ENCODE measurements around the gene BTBD9.

DNA sequence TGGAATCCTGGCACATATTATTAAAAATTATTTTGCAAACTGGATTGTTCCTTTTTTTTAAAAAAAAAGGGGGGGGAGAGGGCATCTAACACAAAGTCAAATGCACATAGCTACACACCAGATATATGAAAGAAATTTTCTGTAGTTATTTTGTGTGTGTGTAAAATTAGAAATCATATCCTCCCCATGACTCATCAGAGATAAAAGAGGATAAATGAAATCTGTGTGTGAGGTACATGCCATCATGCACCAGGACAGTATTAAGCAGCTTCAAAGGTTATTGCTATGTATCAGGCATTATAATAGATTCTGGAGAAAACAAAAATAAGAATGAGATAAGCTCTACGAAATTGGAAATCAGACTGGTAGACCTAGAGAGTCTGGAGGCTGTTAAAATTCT lies 5.2 kb downstream of the BTBD9 start:
- TF ChIP-seq, protein P1, sequence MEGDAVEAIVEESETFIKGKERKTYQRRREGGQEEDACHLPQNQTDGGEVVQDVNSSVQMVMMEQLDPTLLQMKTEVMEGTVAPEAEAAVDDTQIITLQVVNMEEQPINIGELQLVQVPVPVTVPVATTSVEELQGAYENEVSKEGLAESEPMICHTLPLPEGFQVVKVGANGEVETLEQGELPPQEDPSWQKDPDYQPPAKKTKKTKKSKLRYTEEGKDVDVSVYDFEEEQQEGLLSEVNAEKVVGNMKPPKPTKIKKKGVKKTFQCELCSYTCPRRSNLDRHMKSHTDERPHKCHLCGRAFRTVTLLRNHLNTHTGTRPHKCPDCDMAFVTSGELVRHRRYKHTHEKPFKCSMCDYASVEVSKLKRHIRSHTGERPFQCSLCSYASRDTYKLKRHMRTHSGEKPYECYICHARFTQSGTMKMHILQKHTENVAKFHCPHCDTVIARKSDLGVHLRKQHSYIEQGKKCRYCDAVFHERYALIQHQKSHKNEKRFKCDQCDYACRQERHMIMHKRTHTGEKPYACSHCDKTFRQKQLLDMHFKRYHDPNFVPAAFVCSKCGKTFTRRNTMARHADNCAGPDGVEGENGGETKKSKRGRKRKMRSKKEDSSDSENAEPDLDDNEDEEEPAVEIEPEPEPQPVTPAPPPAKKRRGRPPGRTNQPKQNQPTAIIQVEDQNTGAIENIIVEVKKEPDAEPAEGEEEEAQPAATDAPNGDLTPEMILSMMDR (IDR thresholded peaks at IDR 0.05) = no peak
- TF ChIP-seq POLR2A (IDR thresholded peaks at IDR 0.05) = no peak
